Measurements from ENCODE around the gene LIX1L.

- TF ChIP-seq POLR2A (IDR thresholded peaks at IDR 0.05) (no peak), CTCF (IDR thresholded peaks at IDR 0.05) (no peak), POLR2AphosphoS5 (IDR thresholded peaks at IDR 0.05; ENCODE audit: insufficient read depth in 1 of 2, low read depth in 1 of 2) (no peak)
Observed at GRCh38 chr1:145906954-145907753, 50.7 kb downstream of the LIX1L start.

Measured in vagina (tissue), 2 donors.